AG08395 (cell line): ENCODE data around the gene TP53TG3D.
"Not testable (repeated sequence)": the region's sequence is repeated elsewhere in the genome, so short reads cannot be mapped to it uniquely, and the experiment has no call there.

ENCODE experiments used
- DNase-seq: peaks from one replicate; pipeline ENCODE4 v3.0.0; 2012; ENCODE audit warnings: mixed read lengths, low spot score

The TP53TG3D gene

GRCh38 chr16:32252986-32253385, at the start of gene TP53TG3D:
TSS of gene TP53TG3D (plus strand) at chr16:32253286. CDS start at chr16:32253354, 68 bp downstream.
- not testable (repeated sequence) for DNase-seq

- not testable (repeated sequence) for DNase-seq
Measured at GRCh38 chr16:32253507-32253906, 421 bp downstream of the TP53TG3D start.

- DNase-seq, result not testable (repeated sequence)
Measured at GRCh38 chr16:32261526-32261925, 8.4 kb downstream of the TP53TG3D start.

GRCh38 chr16:32263552-32263951, 10.5 kb downstream of the TP53TG3D start:
- not testable (repeated sequence) for DNase-seq

- not testable (repeated sequence) for DNase-seq
Measured at GRCh38 chr16:32281910-32282309, 28.8 kb downstream of the TP53TG3D start.

- not testable (repeated sequence) for DNase-seq
Measured at GRCh38 chr16:32283024-32283423, 29.9 kb downstream of the TP53TG3D start.

- not testable (repeated sequence) for DNase-seq
Measured at GRCh38 chr16:32283917-32284495, 30.9 kb downstream of the TP53TG3D start.

- DNase-seq, result not testable (repeated sequence)
Measured at GRCh38 chr16:32284800-32285796, 32.0 kb downstream of the TP53TG3D start.

- not testable (repeated sequence) for DNase-seq
Measured at GRCh38 chr16:32286193-32286592, 33.1 kb downstream of the TP53TG3D start.

GRCh38 chr16:32287743-32288142, 34.7 kb downstream of the TP53TG3D start:
- DNase-seq, result not testable (repeated sequence)

- DNase-seq, result not testable (repeated sequence)
Measured at GRCh38 chr16:32289197-32289596, 36.1 kb downstream of the TP53TG3D start.

GRCh38 chr16:32302776-32303175, 49.7 kb downstream of the TP53TG3D start:
- DNase-seq, result not testable (repeated sequence)
